ENCODE results near the gene PDE8B. TPM values are rescaled to one million over a fixed set of nuclear protein-coding genes. Genes with fewer than 3 reads are reported as not detected.

The PDE8B gene
- total and polyA plus RNA-seq, 12 donors, result 1.1 to 6.8 (median 4.8) TPM

GRCh38 chr5:77231471-77232138 is 21.1 kb downstream of the PDE8B start:
- no peak for TF ChIP-seq POLR2A (IDR thresholded peaks at IDR 0.05)
- H3K27me3 ChIP-seq, result no peaks in the 10 kb centered on the region
- WGBS, 4 donors, result 62 to 67% (median 64%) methylated on average over 8 of the region's 8 CpGs
- H3K27ac ChIP-seq, result no peak overlapping the region
- intact Hi-C loops (cut with DNase I), result loop anchor here in 1 of 2 donors (10.0 kb wide), 1 partner anchor 87 kb away; no protein-coding TSS in a partner anchor
- H3K4me1 ChIP-seq (replicated peaks in 1 of 2), result no peaks in the 10 kb centered on the region
- H3K4me3 ChIP-seq, result no peak overlapping the region
- no peaks in the 10 kb centered on the region for H3K36me3 ChIP-seq (replicated peaks in 1 of 2)
- DNase-seq, result no peak
- H3K9me3 ChIP-seq (replicated peaks in 1 of 3), result no peaks in the 10 kb centered on the region

- no peaks in the 10 kb centered on the region for H3K36me3 ChIP-seq (replicated peaks in 1 of 2)
- TF ChIP-seq, protein P1, sequence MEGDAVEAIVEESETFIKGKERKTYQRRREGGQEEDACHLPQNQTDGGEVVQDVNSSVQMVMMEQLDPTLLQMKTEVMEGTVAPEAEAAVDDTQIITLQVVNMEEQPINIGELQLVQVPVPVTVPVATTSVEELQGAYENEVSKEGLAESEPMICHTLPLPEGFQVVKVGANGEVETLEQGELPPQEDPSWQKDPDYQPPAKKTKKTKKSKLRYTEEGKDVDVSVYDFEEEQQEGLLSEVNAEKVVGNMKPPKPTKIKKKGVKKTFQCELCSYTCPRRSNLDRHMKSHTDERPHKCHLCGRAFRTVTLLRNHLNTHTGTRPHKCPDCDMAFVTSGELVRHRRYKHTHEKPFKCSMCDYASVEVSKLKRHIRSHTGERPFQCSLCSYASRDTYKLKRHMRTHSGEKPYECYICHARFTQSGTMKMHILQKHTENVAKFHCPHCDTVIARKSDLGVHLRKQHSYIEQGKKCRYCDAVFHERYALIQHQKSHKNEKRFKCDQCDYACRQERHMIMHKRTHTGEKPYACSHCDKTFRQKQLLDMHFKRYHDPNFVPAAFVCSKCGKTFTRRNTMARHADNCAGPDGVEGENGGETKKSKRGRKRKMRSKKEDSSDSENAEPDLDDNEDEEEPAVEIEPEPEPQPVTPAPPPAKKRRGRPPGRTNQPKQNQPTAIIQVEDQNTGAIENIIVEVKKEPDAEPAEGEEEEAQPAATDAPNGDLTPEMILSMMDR (IDR thresholded peaks at IDR 0.05), result no peak
- TF ChIP-seq POLR2A (IDR thresholded peaks at IDR 0.05), result no peak
- no peaks in the 10 kb centered on the region for H3K9me3 ChIP-seq (replicated peaks in 1 of 3)
- no peaks in the 10 kb centered on the region for H3K27me3 ChIP-seq
- 68 to 77% (median 72%) methylated on average over 6 of the region's 6 CpGs for WGBS, 4 donors
- intact Hi-C loops (cut with DNase I), result loop anchor here in 1 of 2 donors (10.0 kb wide), 1 partner anchor 88 kb away; no protein-coding TSS in a partner anchor
- DNase-seq, result peak in 1 of 7 donors; percentile 64
- H3K27ac ChIP-seq, result peak overlapping the region in 1 of 5 donors; percentile 39
- no peak overlapping the region for H3K4me3 ChIP-seq
- H3K4me1 ChIP-seq (replicated peaks in 1 of 2), result no peaks in the 10 kb centered on the region
Measured at GRCh38 chr5:77232574-77233358, 22.3 kb downstream of the PDE8B start.

GRCh38 chr5:77235846-77236721 is 25.6 kb downstream of the PDE8B start:
- intact Hi-C loops (cut with DNase I), result loop anchor here in 1 of 2 donors (10.0 kb wide), 1 partner anchor 91 kb away; no protein-coding TSS in a partner anchor

GRCh38 chr5:77239126-77239741 is 28.8 kb downstream of the PDE8B start:
- intact Hi-C loops (cut with DNase I), result loop anchor here in 1 of 2 donors (10.0 kb wide), 1 partner anchor 94 kb away; no protein-coding TSS in a partner anchor
- 58 to 63% (median 61%) methylated on average over 3 of the region's 3 CpGs for WGBS, 4 donors
- no peaks in the 10 kb centered on the region for H3K9me3 ChIP-seq (replicated peaks in 1 of 3)
- no peak overlapping the region for H3K27ac ChIP-seq
- peak in 2 of 7 donors; percentile 30 to 40 for DNase-seq
- TF ChIP-seq, protein P1 (IDR thresholded peaks at IDR 0.05), result peak in 5 of 6 experiments; percentile 28 to 44 (median 31)
- TF ChIP-seq POLR2A (IDR thresholded peaks at IDR 0.05), result no peak
- H3K36me3 ChIP-seq (replicated peaks in 1 of 2), result no peaks in the 10 kb centered on the region
- no peak overlapping the region for H3K4me3 ChIP-seq
- H3K4me1 ChIP-seq (replicated peaks in 1 of 2), result no peaks in the 10 kb centered on the region
- H3K27me3 ChIP-seq, result no peaks in the 10 kb centered on the region

More at GRCh38 chr5:77235846-77236721, 25.6 kb downstream of the PDE8B start:
- Histone ChIP-seq H3K4me3 (no peak overlapping the region), H3K9me3 (replicated peaks in 1 of 3) (no peaks in the 10 kb centered on the region), H3K4me1 (replicated peaks in 1 of 2) (no peaks in the 10 kb centered on the region), H3K27me3 (no peaks in the 10 kb centered on the region), H3K27ac (no peak overlapping the region), H3K36me3 (replicated peaks in 1 of 2) (no peaks in the 10 kb centered on the region)
- WGBS, 4 donors, result 51 to 67% (median 55%) methylated on average over 3 of the region's 3 CpGs
- TF ChIP-seq, protein P1 (IDR thresholded peaks at IDR 0.05), result no peak
- no peak for TF ChIP-seq POLR2A (IDR thresholded peaks at IDR 0.05)
- DNase-seq, result no peak
